H1 (cell line): ENCODE data around the gene SV2C.

Experiments used
- NRF1 ChIP-seq: IDR thresholded peaks from 2 replicates; pipeline ENCODE4 v1.6.1; 2011; ENCODE audit warnings: mild to moderate bottlenecking, low read depth, low read length, improper control_type of control experiment
- TF ChIP-seq, protein P1 (sequence below): IDR thresholded peaks from 2 replicates; pipeline ENCODE4 v1.6.1; 2011; ENCODE audit warnings: low read length, improper control_type of control experiment

- TF ChIP-seq NRF1: no peak
- TF ChIP-seq, protein P1, sequence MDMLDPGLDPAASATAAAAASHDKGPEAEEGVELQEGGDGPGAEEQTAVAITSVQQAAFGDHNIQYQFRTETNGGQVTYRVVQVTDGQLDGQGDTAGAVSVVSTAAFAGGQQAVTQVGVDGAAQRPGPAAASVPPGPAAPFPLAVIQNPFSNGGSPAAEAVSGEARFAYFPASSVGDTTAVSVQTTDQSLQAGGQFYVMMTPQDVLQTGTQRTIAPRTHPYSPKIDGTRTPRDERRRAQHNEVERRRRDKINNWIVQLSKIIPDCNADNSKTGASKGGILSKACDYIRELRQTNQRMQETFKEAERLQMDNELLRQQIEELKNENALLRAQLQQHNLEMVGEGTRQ: no peak
Measured at GRCh38 chr5:76368941-76369340, 285.8 kb downstream of the SV2C start.
